H1 (cell line): ENCODE measurements around the gene ADAMTS6. TPM values are rescaled to one million over a fixed set of nuclear protein-coding genes. Genes with fewer than 3 reads are reported as not detected.

Experiments
- BACH1 ChIP-seq: IDR thresholded peaks from 2 replicates; pipeline ENCODE4 v1.6.1; 2012; ENCODE audit warnings: low read length, improper control_type of control experiment
- CBX5 ChIP-seq: fragments of 300-800, 300-1000 bp; sonication (generic); IDR thresholded peaks from 2 replicates; pipeline ENCODE4 v1.7.1; 2016; ENCODE audit warnings: antibody characterized with exemption, low read length, low read depth
- CEBPB ChIP-seq: IDR thresholded peaks from 2 replicates; pipeline ENCODE4 v1.6.1; 2012; ENCODE audit warnings: low read depth, low read length
- E2F6 ChIP-seq: IDR thresholded peaks from 2 replicates; pipeline ENCODE4 v1.6.1; 2012; ENCODE audit warnings: inconsistent platforms
- EP300 ChIP-seq, 2 experiments: IDR thresholded peaks; 1 replicate in 1 of 2; 2 replicates in 1 of 2; pipeline ENCODE4 v1.6.1; 2011 to 2012; ENCODE audit warnings: low read depth in 2 of 2, low read length in 2 of 2, mild to moderate bottlenecking in 2 of 2, borderline replicate concordance in 1 of 2, inconsistent platforms in 1 of 2, moderate library complexity in 1 of 2
- GABPA ChIP-seq: IDR thresholded peaks from 2 replicates; pipeline ENCODE4 v1.6.1; 2011; ENCODE audit warnings: mild to moderate bottlenecking, low read length, moderate library complexity, borderline replicate concordance; ENCODE audit not compliant: insufficient read depth
- KDM4A ChIP-seq: IDR thresholded peaks from one replicate; pipeline ENCODE4 v1.7.1; 2012; ENCODE audit warnings: low read depth, mild to moderate bottlenecking, moderate library complexity, low read length, inconsistent platforms; ENCODE audit not compliant: severe bottlenecking
- RAD21 ChIP-seq, 2 experiments: IDR thresholded peaks in 1 of 2; conservative IDR thresholded peaks in 1 of 2; 2 replicates each; pipeline ENCODE4 v1.6.1; 2011; ENCODE audit warnings: low read depth in 2 of 2, low read length in 2 of 2, improper control_type of control experiment in 1 of 2, inconsistent platforms in 1 of 2, mild to moderate bottlenecking in 1 of 2, moderate library complexity in 1 of 2
- SUZ12 ChIP-seq: fragments of 200-600 bp; sonication (generic); IDR thresholded peaks from 2 replicates; pipeline ENCODE4 v1.6.1; 2012; ENCODE audit warnings: mild to moderate bottlenecking, inconsistent platforms, low read length, moderate library complexity, mixed read lengths
- polyA plus RNA-seq, 7 experiments: library from polyadenylated mRNA; depleted of rRNA in 3 of 7; stranded (reverse) in 5 of 7; unstranded in 2 of 7; fragments of >200 nt in 5 of 7; fragments of 200-250 nt in 2 of 7; gene quantifications; 1 replicate in 5 of 7; 2 replicates in 1 of 7; 4 replicates in 1 of 7; pipeline versions ENCODE4 v1.2.1 to v1.2.3, GENCODE V29; 2011 to 2013; ENCODE audit warnings: missing spikeins in 2 of 7, mixed read lengths in 2 of 7
- total RNA-seq: library from RNA; stranded (reverse); fragmentation: NEBNext Ultra II Directional; extraction: Animal tissue kit (Norgen Biotek cat#: 25700); gene quantifications from 2 replicates; pipeline ENCODE4 v1.2.1, GENCODE V29; 2021

The ADAMTS6 gene
- total and polyA plus RNA-seq, 2 of the 8 experiments (the other 6 are each of a cell fraction or from before 2014, with no cell fraction given), result 0.74 to 2.4 TPM

DNA sequence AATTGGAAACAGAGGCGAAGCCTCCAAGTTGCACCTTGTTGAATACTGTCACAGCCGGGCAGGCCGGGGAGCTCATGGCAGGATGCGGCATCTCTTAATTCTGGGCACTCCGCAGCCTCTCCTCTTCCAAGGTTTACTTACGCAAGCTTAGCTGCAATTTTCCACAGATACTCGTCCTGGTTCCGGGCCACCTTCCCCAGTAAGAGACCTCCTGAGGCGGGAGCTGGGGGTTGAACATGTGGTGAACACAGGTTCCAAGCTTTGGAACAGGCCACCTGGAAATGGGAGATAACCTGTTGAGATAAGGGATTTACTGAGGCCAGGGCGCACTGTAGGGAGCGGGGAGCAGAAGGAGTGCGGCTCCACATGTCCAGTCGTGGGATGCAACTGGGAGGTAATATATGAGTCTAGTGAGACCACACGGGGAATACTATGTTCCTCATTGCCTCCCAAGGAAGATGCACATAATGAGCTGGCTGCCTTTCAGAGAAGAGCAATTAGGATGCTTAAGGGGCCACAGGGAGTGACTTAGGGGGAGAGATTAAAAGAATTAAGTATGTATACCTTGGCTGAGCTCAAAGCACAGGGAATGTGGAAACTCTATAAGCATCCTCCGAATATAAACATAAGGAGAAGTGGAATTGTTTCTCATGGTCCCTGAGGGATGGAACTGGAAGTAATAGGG, 377.8 kb downstream of the ADAMTS6 start (continued):
- TF ChIP-seq EP300 (IDR thresholded peaks at IDR 0.05; ENCODE audit: borderline replicate concordance in 1 of 2, low read depth in 2 of 2, low read length in 2 of 2), result no peak
- no peak for TF ChIP-seq SUZ12
- TF ChIP-seq KDM4A, result no peak
- no peak for TF ChIP-seq RAD21 (IDR thresholded peaks at IDR 0.05 in 1 of 2, conservative IDR thresholded peaks at IDR 0.05 in 1 of 2; ENCODE audit: low read depth in 2 of 2, low read length in 2 of 2)
- TF ChIP-seq CBX5, result no peak
- no peak for TF ChIP-seq E2F6
- no peak for TF ChIP-seq CEBPB
- no peak for TF ChIP-seq GABPA
- no peak for TF ChIP-seq BACH1
